K562 (cell line): Measurements from ENCODE around the gene TTC28. TPM values are rescaled to one million over a fixed set of nuclear protein-coding genes. Genes with fewer than 3 reads are reported as not detected.

ENCODE experiments used
- ATAC-seq: fragments of 200-7000 bp; cut with Tn5 transposase; 3 replicates; pipeline ENCODE4 v1.9.1; 2020; ENCODE audit warnings: moderate library complexity
- BruUV-seq: library from RNA; stranded (reverse); fragments of 400-500 nt; replicated peaks from 2 replicates; lab custom pipeline; 2021; lab: Mats Ljungman, UMichigan
- CTCF ChIA-PET: fragments of 300-600 bp; formaldehyde crosslinking; extraction: SDS; loops from one replicate; lab custom pipeline; 2021; ENCODE audit warnings: low intra/inter-chr PET ratio; lab: Yijun Ruan, JAX
- POLR2A ChIA-PET: fragments of 300-600, 350-650 bp; sonication (Branson Sonifier 250); formaldehyde crosslinking; extraction: SDS; loops from one replicate; lab custom pipeline; 2021; ENCODE audit warnings: antibody characterized with exemption, inconsistent platforms; lab: Yijun Ruan, JAX
- DNase-seq, 4 experiments: peaks; one replicate each; pipeline versions ENCODE4 v3.0.0 to v3.0.0-alpha.2; 2011 to 2018; ENCODE audit warnings: low spot score in 3 of 4, mixed read lengths in 3 of 4; ENCODE audit errors: extremely low read depth in 1 of 4
- FAIRE-seq: peaks from 2 replicates; lab custom pipeline; 2011; peaks lifted over from hg19 to GRCh38; lab: Jason Lieb, UNC
- H2AFZ ChIP-seq: 2 replicates; pipeline ENCODE4 v1.6.0; 2011; ENCODE audit warnings: low read depth, low read length, control low read depth, inconsistent platforms
- H3K27ac ChIP-seq: fragments of 200-600 bp; 3 replicates; pipeline ENCODE4 v1.8.0; 2011; ENCODE audit warnings: low read depth, mild to moderate bottlenecking, control low read depth, inconsistent platforms, low read length, moderate library complexity, mixed read lengths; ENCODE audit errors: extremely low read depth
- H3K27me3 ChIP-seq, 2 experiments: fragments of 300-600 bp in 1 of 2; 2 replicates in 1 of 2; 3 replicates in 1 of 2; pipeline versions ENCODE4 v1.6.0 to v1.8.0; 2011; ENCODE audit warnings: inconsistent platforms in 2 of 2, low read length in 2 of 2, mild to moderate bottlenecking in 1 of 2, mixed read lengths in 1 of 2, moderate library complexity in 1 of 2; ENCODE audit not compliant: control insufficient read depth in 2 of 2, insufficient read depth in 2 of 2
- H3K36me3 ChIP-seq: fragments of 300-600 bp; 3 replicates; pipeline ENCODE4 v1.8.0; 2011; ENCODE audit warnings: mild to moderate bottlenecking, low read length, inconsistent platforms; ENCODE audit not compliant: control insufficient read depth, insufficient read depth
- H3K4me1 ChIP-seq, 2 experiments: fragments of 200-600 bp in 1 of 2; replicated peaks in 1 of 2; 2 replicates in 1 of 2; 3 replicates in 1 of 2; pipeline versions ENCODE4 v1.5.1 to v1.8.0; 2011; ENCODE audit warnings: inconsistent platforms in 2 of 2, low read length in 2 of 2, mild to moderate bottlenecking in 1 of 2, mixed read lengths in 1 of 2, moderate library complexity in 1 of 2; ENCODE audit not compliant: control insufficient read depth in 2 of 2, insufficient read depth in 2 of 2
- H3K4me2 ChIP-seq: 2 replicates; pipeline ENCODE4 v1.6.1; 2011; ENCODE audit warnings: low read length, control low read depth, inconsistent platforms, mixed read lengths; ENCODE audit not compliant: insufficient read depth
- H3K4me3 ChIP-seq: fragments of 200-600 bp; sonication (generic), shearing (Covaris generic); 2 replicates; pipeline ENCODE4 v1.5.1; 2016; ENCODE audit warnings: control low read depth, inconsistent platforms
- H3K79me2 ChIP-seq: fragments of 200-600 bp; 3 replicates; pipeline ENCODE4 v1.8.0; 2011; ENCODE audit warnings: low read length, inconsistent platforms; ENCODE audit not compliant: control insufficient read depth, insufficient read depth
- H3K9ac ChIP-seq, 2 experiments: 2 replicates each; pipeline versions ENCODE4 v1.6.0 to v1.6.1; 2011; ENCODE audit warnings: low read depth in 2 of 2, low read length in 2 of 2, control low read depth in 1 of 2, inconsistent platforms in 1 of 2, mild to moderate bottlenecking in 1 of 2, mixed read lengths in 1 of 2; ENCODE audit not compliant: insufficient read depth in 1 of 2
- H3K9me1 ChIP-seq: one replicate; pipeline ENCODE4 v1.6.0; 2011; ENCODE audit warnings: inconsistent platforms, mild to moderate bottlenecking, low read length, moderate library complexity; ENCODE audit not compliant: control insufficient read depth, insufficient read depth
- H3K9me3 ChIP-seq: replicated peaks from 2 replicates; pipeline ENCODE4 v1.5.1; 2011; ENCODE audit warnings: low read depth, low read length, inconsistent platforms; ENCODE audit not compliant: control insufficient read depth, insufficient read depth
- H4K20me1 ChIP-seq: replicated peaks from 2 replicates; pipeline ENCODE4 v1.6.1; 2011; ENCODE audit warnings: low read length, inconsistent platforms, mixed read lengths; ENCODE audit not compliant: control insufficient read depth, insufficient read depth
- ZNF121 ChIP-seq: sonication (generic); formaldehyde crosslinking; conservative IDR thresholded peaks from 2 replicates; pipeline ENCODE4 v1.8.0; 2022; ENCODE audit warnings: missing genetic modification reagents
- WGBS: fragments of 100-300 bp; shearing (Covaris generic); methylation state at CpG from one replicate; pipeline ENCODE4 v1.1.6; 2016; ENCODE audit warnings: low coverage, mixed read lengths; ENCODE audit not compliant: insufficient coverage; ENCODE audit errors: missing lambda C conversion rate; 5-methylcytosine and 5-hydroxymethylcytosine counted together
- in situ Hi-C: fragments of 300-500 bp; cut with MboI; formaldehyde crosslinking; loops from 4 replicates; pipeline ENCODE4 v1.15.0; 2018; ENCODE audit warnings: inconsistent platforms, mixed read lengths
- intact Hi-C: fragments of 100-400 bp; cut with micrococcal nuclease; formaldehyde crosslinking; loops from 2 replicates; pipeline ENCODE4 v1.14.2; 2022
- polyA plus RNA-seq, 8 experiments: library from polyadenylated mRNA; depleted of rRNA in 4 of 8; stranded (reverse) in 5 of 8; unstranded in 3 of 8; fragments of >200 nt; fragmentation: Nextera tagmentation in 2 of 8; fragmentation: Illumina TruSeq in 1 of 8; extraction: Ambion mirVana in 2 of 8; extraction: Trizol in 1 of 8; gene quantifications; 2 replicates each; pipeline versions ENCODE4 v1.2.1 to v1.2.3, GENCODE V29; 2011 to 2014; ENCODE audit warnings: inconsistent platforms in 1 of 8, missing spikeins in 1 of 8
- total RNA-seq, 7 experiments: library from RNA; depleted of rRNA in 6 of 7; stranded (reverse); fragments of >200 nt in 6 of 7; fragmentation: Illumina TruSeq in 2 of 7; extraction: Trizol in 2 of 7; gene quantifications; 2 replicates each; pipeline versions ENCODE4 v1.2.1 to v1.2.3, GENCODE V29; 2011 to 2021; ENCODE audit warnings: low replicate concordance in 1 of 7
- TF ChIP-seq, protein P1 (sequence below): IDR thresholded peaks from 2 replicates; pipeline ENCODE4 v1.6.1; 2016; ENCODE audit warnings: missing genetic modification characterization, missing compliant biosample characterization
- TF ChIP-seq, protein P2 (sequence below): fragments of 250-450 bp; sonication (Bioruptor Pico); IDR thresholded peaks from 2 replicates; pipeline ENCODE4 v1.8.0; 2021; ENCODE audit warnings: mild to moderate bottlenecking, moderate library complexity

The TTC28 gene
- total and polyA plus RNA-seq, 9 of the 15 experiments (the other 6 are each of a cell fraction or from before 2014, with no cell fraction given), result 0.22 to 10.7 (median 3.1) TPM

DNA sequence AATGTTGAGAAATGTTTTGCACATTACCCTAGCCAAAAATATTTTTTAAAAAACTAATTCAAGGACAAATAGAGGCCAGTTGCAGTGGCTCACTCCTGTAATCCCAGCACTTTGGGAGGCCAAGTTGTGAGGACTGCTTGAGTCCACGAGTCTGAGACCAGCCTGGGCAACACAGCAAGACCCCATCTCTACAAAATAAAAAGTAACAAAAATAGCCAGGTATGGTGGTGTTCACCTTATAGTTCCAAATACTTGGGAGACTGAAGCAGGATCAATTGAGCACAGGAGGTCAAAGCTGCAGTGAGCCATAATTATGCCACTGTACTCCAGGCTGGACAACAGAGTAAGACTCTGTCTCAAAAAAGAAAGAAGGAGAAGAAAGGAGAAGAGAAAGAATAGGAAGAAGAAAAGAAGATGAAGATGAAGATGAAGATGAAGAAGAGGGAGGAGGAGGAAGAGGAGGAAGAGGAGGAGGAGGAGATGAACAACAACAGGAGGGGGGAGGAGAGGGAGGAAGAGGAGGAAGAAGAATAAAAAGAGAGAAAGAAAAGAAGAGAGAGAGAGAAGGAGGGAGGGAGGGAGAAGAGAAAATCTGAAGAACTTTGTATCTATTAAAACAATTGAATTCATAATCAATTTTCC, 136.5 kb downstream of the TTC28 start:
- no peak overlapping the region for H3K4me2 ChIP-seq
- ATAC-seq, result no peak
- 67% methylated on average over 1 of the region's 1 CpG for WGBS
- BruUV-seq, result no TSS peak
- no peaks in the 10 kb centered on the region for H4K20me1 ChIP-seq
- no peaks in the 10 kb centered on the region for H3K9me3 ChIP-seq
- no peaks in the 10 kb centered on the region for H3K79me2 ChIP-seq
- H3K4me1 ChIP-seq, result peaks cover 0 to 2% of the 10 kb centered on the region in 2 experiments; a peak in 2 of 5 replicates
- no peaks in the 10 kb centered on the region for H3K27me3 ChIP-seq
- ChIA-PET CTCF (no interaction called here), POLR2A (no interaction called here)
- H3K9ac ChIP-seq, result no peak overlapping the region
- H3K36me3 ChIP-seq, result no peaks in the 10 kb centered on the region
- no peak for FAIRE-seq
- no peaks in the 10 kb centered on the region for H3K9me1 ChIP-seq
- intact Hi-C loops (no loop called here), in situ Hi-C loops (no loop called here)
- no peak overlapping the region for H2AFZ ChIP-seq
- peak; percentile 84 for TF ChIP-seq ZNF121
- TF ChIP-seq, protein P1, sequence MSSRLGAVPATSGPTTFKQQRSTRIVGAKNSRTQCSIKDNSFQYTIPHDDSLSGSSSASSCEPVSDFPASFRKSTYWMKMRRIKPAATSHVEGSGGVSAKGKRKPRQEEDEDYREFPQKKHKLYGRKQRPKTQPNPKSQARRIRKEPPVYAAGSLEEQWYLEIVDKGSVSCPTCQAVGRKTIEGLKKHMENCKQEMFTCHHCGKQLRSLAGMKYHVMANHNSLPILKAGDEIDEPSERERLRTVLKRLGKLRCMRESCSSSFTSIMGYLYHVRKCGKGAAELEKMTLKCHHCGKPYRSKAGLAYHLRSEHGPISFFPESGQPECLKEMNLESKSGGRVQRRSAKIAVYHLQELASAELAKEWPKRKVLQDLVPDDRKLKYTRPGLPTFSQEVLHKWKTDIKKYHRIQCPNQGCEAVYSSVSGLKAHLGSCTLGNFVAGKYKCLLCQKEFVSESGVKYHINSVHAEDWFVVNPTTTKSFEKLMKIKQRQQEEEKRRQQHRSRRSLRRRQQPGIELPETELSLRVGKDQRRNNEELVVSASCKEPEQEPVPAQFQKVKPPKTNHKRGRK (tag), result peak; percentile 74
- TF ChIP-seq, protein P2, sequence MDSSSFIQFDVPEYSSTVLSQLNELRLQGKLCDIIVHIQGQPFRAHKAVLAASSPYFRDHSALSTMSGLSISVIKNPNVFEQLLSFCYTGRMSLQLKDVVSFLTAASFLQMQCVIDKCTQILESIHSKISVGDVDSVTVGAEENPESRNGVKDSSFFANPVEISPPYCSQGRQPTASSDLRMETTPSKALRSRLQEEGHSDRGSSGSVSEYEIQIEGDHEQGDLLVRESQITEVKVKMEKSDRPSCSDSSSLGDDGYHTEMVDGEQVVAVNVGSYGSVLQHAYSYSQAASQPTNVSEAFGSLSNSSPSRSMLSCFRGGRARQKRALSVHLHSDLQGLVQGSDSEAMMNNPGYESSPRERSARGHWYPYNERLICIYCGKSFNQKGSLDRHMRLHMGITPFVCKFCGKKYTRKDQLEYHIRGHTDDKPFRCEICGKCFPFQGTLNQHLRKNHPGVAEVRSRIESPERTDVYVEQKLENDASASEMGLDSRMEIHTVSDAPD (CRISPR knock-in tag), result no peak
- DNase-seq, result no peak
- no peak overlapping the region for H3K27ac ChIP-seq
- H3K4me3 ChIP-seq, result no peak overlapping the region
